Testis (tissue), 3 donors: ENCODE measurements around the gene TRIM38. TPM values are rescaled to one million over a fixed set of nuclear protein-coding genes. Genes with fewer than 3 reads are reported as not detected.
A peak's percentile ranks its signal among the peaks of the same experiment; 100 is the strongest.

Source experiments
- DNase-seq: peaks from one replicate; pipeline ENCODE4 v3.0.0-alpha.2; 2019
- H3K27ac ChIP-seq, 2 donors: fragments of 200-600 bp; sonication (generic); one replicate each; pipeline ENCODE4 v1.5.1; 2019
- H3K27me3 ChIP-seq: fragments of 200-600 bp; sonication (generic); one replicate; pipeline ENCODE4 v1.5.1; 2019
- H3K36me3 ChIP-seq: fragments of 200-600 bp; sonication (generic); one replicate; pipeline ENCODE4 v1.5.1; 2017; ENCODE audit warnings: low read depth; ENCODE audit errors: missing control alignments
- H3K4me1 ChIP-seq: fragments of 200-600 bp; sonication (generic); one replicate; pipeline ENCODE4 v1.5.1; 2019
- H3K4me3 ChIP-seq, 2 donors: fragments of 200-600 bp; sonication (generic); one replicate each; pipeline ENCODE4 v1.5.1; 2017 to 2019
- H3K9me3 ChIP-seq: fragments of 200-600 bp; sonication (generic); one replicate; pipeline ENCODE4 v1.5.1; 2017
- POLR2A ChIP-seq: fragments of 450-650 bp; IDR thresholded peaks from one replicate; pipeline ENCODE4 v1.6.1; 2017; ENCODE audit warnings: antibody characterized with exemption, mild to moderate bottlenecking, moderate library complexity
- WGBS, 2 donors: methylation state at CpG; one replicate each; pipeline ENCODE4 v1.1.5; 2018; 5-methylcytosine and 5-hydroxymethylcytosine counted together
- intact Hi-C: fragments of 100-400 bp; cut with DNase I; formaldehyde crosslinking; loops from one replicate; pipeline ENCODE4 v1.15.1; 2023; ENCODE audit warnings: low total_unique reads
- polyA plus RNA-seq: library from polyadenylated mRNA; stranded (reverse); fragments of 350-450 nt; fragmentation: Illumina TruSeq; extraction: RNeasy Lipid Tissue Mini Kit (QIAGEN cat#74804); gene quantifications from one replicate; pipeline ENCODE4 v1.2.3, GENCODE V29; 2014; ENCODE audit warnings: low read depth, low replicate concordance; ENCODE audit not compliant: insufficient read depth
- small RNA-seq, 2 donors: library from RNA; depleted of rRNA; stranded (forward); fragments of <200 nt; gene quantifications; one replicate each; pipeline ENCODE3, GENCODE V24; 2016
- total RNA-seq, 2 donors: library from RNA; depleted of rRNA; stranded (reverse); fragments of >200 nt; gene quantifications; one replicate each; pipeline ENCODE4 v1.2.3, GENCODE V29; 2016
- TF ChIP-seq, protein P1 (sequence below), 3 experiments: fragments of 450-650 bp in 2 of 3; fragments of 200-600 bp in 1 of 3; sonication (generic) in 1 of 3; IDR thresholded peaks; one replicate each; pipeline ENCODE4 v1.5.1; 2016 to 2019; ENCODE audit warnings: antibody characterized with exemption in 3 of 3, mild to moderate bottlenecking in 2 of 3, moderate library complexity in 1 of 3

Gene TRIM38
- total and polyA plus RNA-seq, 3 donors from 2014 or later, result 3.2 to 9.1 (median 5.3) TPM

DNA sequence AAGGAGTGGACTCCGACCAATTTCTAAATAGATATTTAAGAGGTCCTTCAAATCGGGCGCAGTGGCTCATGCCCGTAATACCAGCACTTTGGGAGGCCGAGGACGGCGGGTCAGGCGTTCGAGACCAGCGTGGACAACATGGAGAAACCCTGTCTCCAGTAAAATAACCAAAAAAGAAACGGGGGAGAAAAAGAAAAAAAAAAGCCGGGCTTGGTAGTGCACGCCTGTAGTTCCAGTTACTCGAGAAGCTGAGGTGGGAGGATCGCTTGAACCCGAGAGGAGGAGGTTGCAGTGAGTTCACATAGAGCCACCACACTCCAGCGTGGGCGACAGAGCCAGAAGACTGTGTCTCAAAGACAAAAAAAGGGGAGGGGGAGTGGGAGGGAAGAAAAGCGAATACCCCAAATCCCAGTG lies 71.3 kb downstream of the TRIM38 start:
- H3K27ac ChIP-seq, result peak overlapping the region; percentile 82 to 89
- WGBS, 2 donors, result 4 to 5% methylated on average over 19 of the region's 19 CpGs
- no peaks in the 10 kb centered on the region for H3K9me3 ChIP-seq
- H3K4me3 ChIP-seq, result peak overlapping the region; percentile 48 to 68
- intact Hi-C loops, result no loop called here
- no peak for DNase-seq
- TF ChIP-seq, protein P1, sequence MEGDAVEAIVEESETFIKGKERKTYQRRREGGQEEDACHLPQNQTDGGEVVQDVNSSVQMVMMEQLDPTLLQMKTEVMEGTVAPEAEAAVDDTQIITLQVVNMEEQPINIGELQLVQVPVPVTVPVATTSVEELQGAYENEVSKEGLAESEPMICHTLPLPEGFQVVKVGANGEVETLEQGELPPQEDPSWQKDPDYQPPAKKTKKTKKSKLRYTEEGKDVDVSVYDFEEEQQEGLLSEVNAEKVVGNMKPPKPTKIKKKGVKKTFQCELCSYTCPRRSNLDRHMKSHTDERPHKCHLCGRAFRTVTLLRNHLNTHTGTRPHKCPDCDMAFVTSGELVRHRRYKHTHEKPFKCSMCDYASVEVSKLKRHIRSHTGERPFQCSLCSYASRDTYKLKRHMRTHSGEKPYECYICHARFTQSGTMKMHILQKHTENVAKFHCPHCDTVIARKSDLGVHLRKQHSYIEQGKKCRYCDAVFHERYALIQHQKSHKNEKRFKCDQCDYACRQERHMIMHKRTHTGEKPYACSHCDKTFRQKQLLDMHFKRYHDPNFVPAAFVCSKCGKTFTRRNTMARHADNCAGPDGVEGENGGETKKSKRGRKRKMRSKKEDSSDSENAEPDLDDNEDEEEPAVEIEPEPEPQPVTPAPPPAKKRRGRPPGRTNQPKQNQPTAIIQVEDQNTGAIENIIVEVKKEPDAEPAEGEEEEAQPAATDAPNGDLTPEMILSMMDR (IDR thresholded peaks at IDR 0.05), result no peak
- TF ChIP-seq POLR2A, result no peak
- peaks cover 5% of the 10 kb centered on the region for H3K4me1 ChIP-seq
- H3K36me3 ChIP-seq, result no peaks in the 10 kb centered on the region
- no peaks in the 10 kb centered on the region for H3K27me3 ChIP-seq

DNA sequence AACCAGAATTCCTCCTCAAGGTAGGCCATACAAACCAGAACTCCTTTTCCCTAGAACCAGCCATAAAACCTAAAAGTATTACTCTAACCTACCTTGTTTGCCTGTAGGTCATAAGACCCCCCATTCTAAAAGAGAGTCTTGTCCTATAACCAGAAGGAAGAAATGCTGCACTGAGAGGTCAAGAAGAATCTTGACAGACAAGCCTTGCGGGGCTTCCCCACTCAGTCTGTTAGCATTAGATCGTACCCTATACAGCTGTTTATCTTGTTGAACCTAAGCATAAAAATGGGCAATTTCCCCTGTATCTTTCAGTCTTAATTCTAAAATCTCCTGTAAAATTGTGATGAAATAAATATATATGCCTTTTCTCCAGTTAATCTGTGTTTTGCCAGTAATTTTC lies 72.3 kb downstream of the TRIM38 start:
- Histone ChIP-seq H3K9me3 (no peaks in the 10 kb centered on the region), H3K27me3 (no peaks in the 10 kb centered on the region), H3K36me3 (no peaks in the 10 kb centered on the region), H3K4me1 (peaks cover 5% of the 10 kb centered on the region), H3K27ac (no peak overlapping the region), H3K4me3 (no peak overlapping the region)
- TF ChIP-seq POLR2A, result no peak
- TF ChIP-seq, protein P1 (IDR thresholded peaks at IDR 0.05), result no peak
- intact Hi-C loops, result no loop called here
- 71 to 88% methylated on average over 2 of the region's 2 CpGs for WGBS, 2 donors
- DNase-seq, result no peak

Small RNAs within 50 kb of the gene (small RNA-seq; reads per million reads assigned to genes)
- 0 reads per million in 2 donors for gene HIST1H1PS2

Other genes starting within 250 kb of the TRIM38 start
- gene SLC17A4, start 208.1 kb upstream of the TRIM38 start, total RNA-seq, result under 1 TPM; 0.24 to 0.37 TPM
- 0.45 TPM for gene SLC17A4, start 208.1 kb upstream of the TRIM38 start, polyA plus RNA-seq
- gene SLC17A1, start 130.8 kb upstream of the TRIM38 start, total RNA-seq, result 1 to 10 TPM in 1 of 2 donors, under 1 TPM in 1; 0.99 to 1.0 TPM
- 3.9 TPM for gene SLC17A1, start 130.8 kb upstream of the TRIM38 start, polyA plus RNA-seq
- under 1 TPM in 1 of 2 donors, not detected in 1; 0.68 TPM for gene SLC17A3, start 88.6 kb upstream of the TRIM38 start, total RNA-seq
- gene SLC17A3, start 88.6 kb upstream of the TRIM38 start, polyA plus RNA-seq, result 0.61 TPM
- under 1 TPM; 0.31 to 0.50 TPM for gene SLC17A2, start 32.1 kb upstream of the TRIM38 start, total RNA-seq
- gene SLC17A2, start 32.1 kb upstream of the TRIM38 start, polyA plus RNA-seq, result 0.17 TPM
- 1 to 10 TPM; 4.1 to 5.1 TPM for gene HFE, start 124.6 kb downstream of the TRIM38 start, total RNA-seq
- gene HFE, start 124.6 kb downstream of the TRIM38 start, polyA plus RNA-seq, result 4.8 TPM